ENCODE data around the gene ANO2. TPM values are rescaled to one million over a fixed set of nuclear protein-coding genes. Genes with fewer than 3 reads are reported as not detected.

The ANO2 gene
- total RNA-seq, 2 donors from 2014 or later, result 14.3 to 28.5 TPM

- no peaks in the 10 kb centered on the region for H3K4me1 ChIP-seq (ENCODE audit: control insufficient read depth, insufficient read depth, low read length)
- H3K4me3 Mint-ChIP-seq, result no peak overlapping the region
- no peaks in the 10 kb centered on the region for H3K9me3 ChIP-seq (ENCODE audit: control insufficient read depth, low read length)
- DNase-seq, result peak; percentile 93
- TF ChIP-seq CTCF (conservative IDR thresholded peaks at IDR 0.05), result peak; percentile 99
- H3K4me1 Mint-ChIP-seq, result peaks cover 22% of the 10 kb centered on the region
- peaks cover 16% of the 10 kb centered on the region for H3K36me3 ChIP-seq (ENCODE audit: control insufficient read depth, insufficient read depth, low read length)
- H3K27ac Mint-ChIP-seq, result no peak overlapping the region
- no peak overlapping the region for H3K4me3 ChIP-seq (ENCODE audit: low read length)
- H3K9ac ChIP-seq (ENCODE audit: extremely low read depth, low read length, poor library complexity, severe bottlenecking), result no peak overlapping the region
- H3K36me3 Mint-ChIP-seq (ENCODE audit: low read depth), result peaks cover 69% of the 10 kb centered on the region
- no peaks in the 10 kb centered on the region for H3K27me3 Mint-ChIP-seq (ENCODE audit: insufficient read depth)
- WGBS, 2 experiments (ENCODE audit: insufficient coverage in 1 of 2, insufficient read length in 1 of 2), result 33 to 48% methylated on average over 3 to 9 of the region's 9 CpGs
- H3K9me3 Mint-ChIP-seq, result no peaks in the 10 kb centered on the region
- H3K27me3 ChIP-seq (ENCODE audit: control insufficient read depth, insufficient read depth, low read length, poor library complexity, severe bottlenecking), result no peaks in the 10 kb centered on the region
- no peak overlapping the region for H3K27ac ChIP-seq (ENCODE audit: low read depth, low read length)
Measured at GRCh38 chr12:5965950-5966383, 20.9 kb upstream of the ANO2 start.

GRCh38 chr12:5964913-5965900 lies 20.1 kb upstream of the ANO2 start:
- H3K27me3 Mint-ChIP-seq (ENCODE audit: insufficient read depth), result no peaks in the 10 kb centered on the region
- no peak overlapping the region for H3K4me3 Mint-ChIP-seq
- no peaks in the 10 kb centered on the region for H3K4me1 ChIP-seq (ENCODE audit: control insufficient read depth, insufficient read depth, low read length)
- peaks cover 22% of the 10 kb centered on the region for H3K4me1 Mint-ChIP-seq
- no peaks in the 10 kb centered on the region for H3K27me3 ChIP-seq (ENCODE audit: control insufficient read depth, insufficient read depth, low read length, poor library complexity, severe bottlenecking)
- H3K27ac Mint-ChIP-seq, result peak overlapping the region; percentile 2
- no peak for TF ChIP-seq CTCF (conservative IDR thresholded peaks at IDR 0.05)
- H3K9ac ChIP-seq (ENCODE audit: extremely low read depth, low read length, poor library complexity, severe bottlenecking), result no peak overlapping the region
- H3K36me3 ChIP-seq (ENCODE audit: control insufficient read depth, insufficient read depth, low read length), result peaks cover 16% of the 10 kb centered on the region
- 56 to 58% methylated on average over 17 to 24 of the region's 24 CpGs for WGBS, 2 experiments (ENCODE audit: insufficient coverage in 1 of 2, insufficient read length in 1 of 2)
- H3K9me3 ChIP-seq (ENCODE audit: control insufficient read depth, low read length), result no peaks in the 10 kb centered on the region
- no peaks in the 10 kb centered on the region for H3K9me3 Mint-ChIP-seq
- peak; percentile 87 for DNase-seq
- H3K36me3 Mint-ChIP-seq (ENCODE audit: low read depth), result peaks cover 69% of the 10 kb centered on the region
- no peak overlapping the region for H3K27ac ChIP-seq (ENCODE audit: low read depth, low read length)
- no peak overlapping the region for H3K4me3 ChIP-seq (ENCODE audit: low read length)

GRCh38 chr12:5963515-5963914 lies 18.5 kb upstream of the ANO2 start:
- H3K9me3 ChIP-seq (ENCODE audit: control insufficient read depth, low read length), result peaks cover 3% of the 10 kb centered on the region
- no peak for DNase-seq
- no peak for TF ChIP-seq CTCF (conservative IDR thresholded peaks at IDR 0.05)
- no peak overlapping the region for H3K4me3 Mint-ChIP-seq
- no peak overlapping the region for H3K27ac ChIP-seq (ENCODE audit: low read depth, low read length)
- peaks cover 62% of the 10 kb centered on the region for H3K36me3 Mint-ChIP-seq (ENCODE audit: low read depth)
- no peak overlapping the region for H3K27ac Mint-ChIP-seq
- no peaks in the 10 kb centered on the region for H3K27me3 ChIP-seq (ENCODE audit: control insufficient read depth, insufficient read depth, low read length, poor library complexity, severe bottlenecking)
- H3K9me3 Mint-ChIP-seq, result no peaks in the 10 kb centered on the region
- no peak overlapping the region for H3K4me3 ChIP-seq (ENCODE audit: low read length)
- no peak overlapping the region for H3K9ac ChIP-seq (ENCODE audit: extremely low read depth, low read length, poor library complexity, severe bottlenecking)
- no peaks in the 10 kb centered on the region for H3K4me1 ChIP-seq (ENCODE audit: control insufficient read depth, insufficient read depth, low read length)
- H3K36me3 ChIP-seq (ENCODE audit: control insufficient read depth, insufficient read depth, low read length), result peaks cover 8% of the 10 kb centered on the region
- 93 to 95% methylated on average over 7 of the region's 7 CpGs for WGBS, 2 experiments (ENCODE audit: insufficient coverage in 1 of 2, insufficient read length in 1 of 2)
- peaks cover 22% of the 10 kb centered on the region for H3K4me1 Mint-ChIP-seq
- no peaks in the 10 kb centered on the region for H3K27me3 Mint-ChIP-seq (ENCODE audit: insufficient read depth)

Measured in endodermal cell (in vitro differentiated cells).